HCT116 (cell line): ENCODE results near the gene MOAP1. TPM values are rescaled to one million over a fixed set of nuclear protein-coding genes. Genes with fewer than 3 reads are reported as not detected.
"Not testable (repeated sequence)": the region's sequence is repeated elsewhere in the genome, so short reads cannot be mapped to it uniquely, and the experiment has no call there.

Source experiments
- ATAC-seq: fragments of 200-7000 bp; cut with Tn5 transposase; 2 replicates; pipeline ENCODE4 v1.9.1; 2020; ENCODE audit warnings: mild to moderate bottlenecking, moderate library complexity
- BruUV-seq: library from RNA; stranded (reverse); fragments of 400-500 nt; replicated peaks from 2 replicates; lab custom pipeline; 2021; lab: Mats Ljungman, UMichigan
- CTCF ChIA-PET: fragments of 300-600 bp; sonication (Branson Sonifier 250); formaldehyde crosslinking; loops from one replicate; lab custom pipeline; 2021; ENCODE audit warnings: antibody characterized with exemption; lab: Charles Lee
- POLR2A ChIA-PET: fragments of 300-600, 350-600 bp; sonication (Branson Sonifier 250); formaldehyde crosslinking; loops from one replicate; lab custom pipeline; 2021; ENCODE audit warnings: antibody characterized with exemption; lab: Charles Lee
- RAD21 ChIA-PET, 2 experiments: fragments of 300-600 bp; sonication (Branson Sonifier 250); formaldehyde crosslinking; loops; one replicate each; lab custom pipeline; 2023; ENCODE audit warnings: low total read pairs in 2 of 2; ENCODE audit not compliant: uncharacterized antibody in 2 of 2, unreplicated experiment in 2 of 2, low non-redundant PET in 1 of 2; lab: Charles Lee
- DNase-seq: peaks from one replicate; pipeline ENCODE4 v3.0.0-alpha.2; 2010; ENCODE audit warnings: low read depth, low spot score
- H2AFZ ChIP-seq: fragments of 200-600 bp; shearing (Covaris generic), sonication (generic); 2 replicates; pipeline ENCODE4 v1.6.1; 2017; ENCODE audit warnings: low read depth, mixed run types, mixed read lengths, antibody characterized with exemption, low read length; ENCODE audit not compliant: poor library complexity, severe bottlenecking
- H3K27ac ChIP-seq: 2 replicates; pipeline ENCODE4 v1.5.1; 2012; ENCODE audit warnings: low read depth, low read length
- H3K27me3 ChIP-seq: fragments of 200-600 bp; sonication (generic); 2 replicates; pipeline ENCODE4 v1.6.1; 2016; ENCODE audit warnings: mixed run types, low read length, mixed read lengths; ENCODE audit not compliant: insufficient read depth
- H3K36me3 ChIP-seq, 2 experiments: fragments of 200-500 bp in 1 of 2; fragments of 200-600 bp in 1 of 2; sonication (Bioruptor generic) in 1 of 2; sonication (generic) in 1 of 2; 2 replicates each; pipeline versions ENCODE4 v1.5.1 to v1.6.1; 2014 to 2016; ENCODE audit warnings: low read length in 2 of 2, inconsistent platforms in 1 of 2, mixed read lengths in 1 of 2, mixed run types in 1 of 2; ENCODE audit not compliant: insufficient read depth in 2 of 2, control insufficient read depth in 1 of 2
- H3K4me1 ChIP-seq, 2 experiments: fragments of 200-600 bp in 1 of 2; sonication (generic) in 1 of 2; 2 replicates each; pipeline versions ENCODE4 v1.5.1 to v1.6.1; 2012 to 2017; ENCODE audit warnings: low read length in 2 of 2, inconsistent platforms in 1 of 2, mild to moderate bottlenecking in 1 of 2, mixed read lengths in 1 of 2, mixed run types in 1 of 2, moderate library complexity in 1 of 2; ENCODE audit not compliant: insufficient read depth in 2 of 2, control insufficient read depth in 1 of 2
- H3K4me2 ChIP-seq: fragments of 200-600 bp; sonication (generic); 2 replicates; pipeline ENCODE4 v1.6.1; 2017; ENCODE audit warnings: mixed run types, low read length, mixed read lengths
- H3K4me3 ChIP-seq, 2 experiments: fragments of 200-600 bp in 1 of 2; sonication (generic) in 1 of 2; replicated peaks in 1 of 2; 2 replicates each; pipeline ENCODE4 v1.5.1; 2011 to 2016; ENCODE audit warnings: low read length in 2 of 2, control low read depth in 1 of 2, low read depth in 1 of 2, mild to moderate bottlenecking in 1 of 2, mixed read lengths in 1 of 2, mixed run types in 1 of 2
- H3K79me2 ChIP-seq: fragments of 200-600 bp; sonication (generic); 2 replicates; pipeline ENCODE4 v1.6.1; 2017; ENCODE audit warnings: mild to moderate bottlenecking, mixed run types, low read length, moderate library complexity, mixed read lengths; ENCODE audit not compliant: insufficient read depth
- H3K9ac ChIP-seq: fragments of 200-600 bp; sonication (generic); 2 replicates; pipeline ENCODE4 v1.6.1; 2016; ENCODE audit warnings: low read length, mixed read lengths
- H3K9me2 ChIP-seq: fragments of 200-600 bp; sonication (generic), shearing (Covaris generic); 2 replicates; pipeline ENCODE4 v1.6.1; 2017; ENCODE audit warnings: mixed run types, mild to moderate bottlenecking, moderate library complexity; ENCODE audit not compliant: insufficient read depth
- H3K9me3 ChIP-seq, 2 experiments: fragments of 200-500 bp in 1 of 2; fragments of 200-600 bp in 1 of 2; sonication (Bioruptor generic) in 1 of 2; sonication (generic) in 1 of 2; 2 replicates each; pipeline ENCODE4 v1.6.1; 2014 to 2017; ENCODE audit warnings: low read length in 2 of 2, mixed read lengths in 2 of 2, inconsistent platforms in 1 of 2, low read depth in 1 of 2, mild to moderate bottlenecking in 1 of 2, mixed run types in 1 of 2, moderate library complexity in 1 of 2; ENCODE audit not compliant: control insufficient read depth in 1 of 2, insufficient read depth in 1 of 2
- H4K20me1 ChIP-seq: fragments of 200-600 bp; sonication (generic), shearing (Covaris generic); 2 replicates; pipeline ENCODE4 v1.6.1; 2017; ENCODE audit warnings: mixed run types, mild to moderate bottlenecking, moderate library complexity; ENCODE audit not compliant: insufficient read depth
- CBX3 ChIP-seq: IDR thresholded peaks from 2 replicates; pipeline ENCODE4 v1.6.1; 2012; ENCODE audit warnings: low read depth
- EZH2 ChIP-seq: fragments of 200-600 bp; sonication (generic); IDR thresholded peaks from 2 replicates; pipeline ENCODE4 v1.6.1; 2017; ENCODE audit warnings: antibody characterized with exemption, mixed run types
- EZH2phosphoT487 ChIP-seq: fragments of 200-600 bp; IDR thresholded peaks from 2 replicates; pipeline ENCODE4 v1.6.1; 2018; ENCODE audit warnings: antibody characterized with exemption, borderline replicate concordance
- JUND ChIP-seq: IDR thresholded peaks from 2 replicates; pipeline ENCODE4 v1.6.1; 2012
- POLR2AphosphoS5 ChIP-seq: IDR thresholded peaks from 2 replicates; pipeline ENCODE4 v1.6.1; 2011; ENCODE audit warnings: mild to moderate bottlenecking, low read depth, low read length, moderate library complexity
- RAD21 ChIP-seq: IDR thresholded peaks from 2 replicates; pipeline ENCODE4 v1.6.1; 2012; ENCODE audit warnings: low read depth, mild to moderate bottlenecking
- SRF ChIP-seq: IDR thresholded peaks from 2 replicates; pipeline ENCODE4 v1.6.1; 2012; ENCODE audit warnings: low read depth
- YY1 ChIP-seq: IDR thresholded peaks from 2 replicates; pipeline ENCODE4 v1.6.1; 2011; ENCODE audit warnings: low read length, low read depth, moderate library complexity, mild to moderate bottlenecking; ENCODE audit not compliant: insufficient replicate concordance; ENCODE audit errors: extremely low read depth
- ZNF274 ChIP-seq: fragments of 200-500 bp; sonication (Bioruptor generic); IDR thresholded peaks from 2 replicates; pipeline ENCODE4 v1.6.1; 2014; ENCODE audit warnings: mild to moderate bottlenecking, low read depth, low read length, inconsistent platforms
- intact Hi-C: fragments of 100-400 bp; cut with micrococcal nuclease; formaldehyde crosslinking; loops from 2 replicates; pipeline ENCODE4 v1.10.0; 2022
- total RNA-seq: library from RNA; stranded (reverse); gene quantifications from one replicate; pipeline ENCODE4 v1.2.1, GENCODE V29; 2021; ENCODE audit not compliant: unreplicated experiment
- TF ChIP-seq, protein P1 (sequence below): IDR thresholded peaks from 2 replicates; pipeline ENCODE4 v1.6.1; 2011; ENCODE audit warnings: mild to moderate bottlenecking, low read length, moderate library complexity; ENCODE audit not compliant: insufficient replicate concordance; ENCODE audit errors: extremely low read depth

MOAP1 gene
- total RNA-seq, 1 experiment from 2014 or later: 14.2 TPM

DNA sequence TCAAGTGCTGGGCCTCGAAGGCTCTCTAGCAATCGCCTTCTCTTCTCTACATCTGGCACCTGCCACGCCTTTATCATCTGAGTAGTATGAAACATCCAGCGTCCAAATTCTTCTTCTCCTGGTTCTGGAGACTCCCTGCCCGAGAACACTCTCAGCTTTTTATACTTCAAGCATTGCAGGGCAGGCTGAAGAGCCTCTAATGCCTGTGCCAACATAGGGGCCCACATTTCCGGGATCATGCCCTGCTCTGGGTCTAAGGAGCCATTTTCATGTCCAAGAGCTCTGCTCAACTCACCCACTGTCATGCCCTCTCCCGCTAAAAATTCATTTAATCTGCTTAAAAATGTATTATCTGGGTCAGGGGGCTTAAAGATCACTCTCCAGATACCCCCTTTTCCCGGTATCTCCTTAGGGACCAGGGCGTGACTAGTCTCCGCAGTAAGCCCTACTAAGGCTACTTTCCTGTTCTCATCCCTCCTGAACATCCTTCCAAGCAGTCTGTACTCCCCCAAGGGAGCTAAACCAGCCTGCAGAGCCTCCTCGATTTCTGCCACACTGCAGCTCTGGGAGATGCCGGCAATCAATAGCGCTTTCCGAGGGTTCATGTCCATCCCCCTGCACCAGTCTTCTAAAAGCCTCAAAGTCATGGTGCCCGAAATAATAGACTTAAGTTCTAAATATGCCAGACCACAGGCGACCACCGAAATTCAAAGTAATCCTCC lies 940 bp downstream of the MOAP1 start:
- ATAC-seq: no peak
- Histone ChIP-seq H2AFZ (no peak overlapping the region), H3K4me2 (peak overlapping the region; percentile 75), H3K4me1 (peaks cover 2 to 16% of the 10 kb centered on the region in 2 experiments; a peak in 3 of 4 replicates), H3K27me3 (no peaks in the 10 kb centered on the region), H3K9me2 (no peaks in the 10 kb centered on the region), H3K27ac (peak overlapping the region; percentile 94), H3K9ac (peak overlapping the region; percentile 83), H3K79me2 (peaks cover 36% of the 10 kb centered on the region), H3K9me3 (no peaks in the 10 kb centered on the region), H3K4me3 (peak overlapping the region; percentile 71 to 94), H4K20me1 (no peaks in the 10 kb centered on the region), H3K36me3 (peaks cover 0 to 14% of the 10 kb centered on the region in 2 experiments)
- POLR2A ChIA-PET: no interaction called here
- no peak for DNase-seq
- CTCF ChIA-PET: interaction anchor here (1.3 to 2.2 kb wide), 4 partner anchors 9 to 361 kb away, joined by 3 to 10 read pairs (median 6); partner anchors contain the start of genes GON7 and UBR7
- RAD21 ChIA-PET: interaction anchor here in 1 of 2 experiments (0.6 kb wide), 1 partner anchor 358 kb away, joined by 6 read pairs; no protein-coding TSS in a partner anchor
- no peak for TF ChIP-seq EZH2
- TSS peak; percentile 73 for BruUV-seq
- intact Hi-C loops: no loop called here

DNA sequence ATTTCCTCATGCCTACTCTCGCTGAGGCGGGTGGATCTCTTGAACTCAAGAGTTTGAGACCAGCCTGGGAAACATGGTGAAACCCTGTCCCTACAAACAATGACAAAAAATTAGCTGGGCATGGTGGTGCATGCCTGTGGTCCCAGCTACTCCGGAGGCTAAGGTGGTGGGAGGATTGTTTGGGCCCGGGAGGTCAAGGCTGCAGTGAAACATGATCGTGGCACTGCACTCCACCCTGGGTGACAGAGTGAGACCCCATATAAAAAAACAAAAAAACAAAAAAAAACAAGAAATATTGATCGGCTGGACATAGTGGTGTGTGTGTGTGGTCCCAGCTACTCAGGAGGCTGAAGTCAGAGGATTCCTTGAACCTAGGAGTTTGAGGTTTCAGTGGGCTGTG lies 9.2 kb downstream of the MOAP1 start:
- Histone ChIP-seq H3K4me2 (no peak overlapping the region), H4K20me1 (no peaks in the 10 kb centered on the region), H3K4me3 (no peak overlapping the region), H3K36me3 (no peaks in the 10 kb centered on the region), H3K79me2 (no peaks in the 10 kb centered on the region), H3K9me3 (no peaks in the 10 kb centered on the region), H3K27ac (no peak overlapping the region), H3K27me3 (no peaks in the 10 kb centered on the region), H3K9me2 (no peaks in the 10 kb centered on the region), H3K9ac (no peak overlapping the region), H2AFZ (no peak overlapping the region), H3K4me1 (peaks cover 3 to 6% of the 10 kb centered on the region in 2 experiments; a peak in 2 of 4 replicates)
- no TSS peak for BruUV-seq
- CTCF ChIA-PET: interaction anchor here (1.0 to 3.0 kb wide), 3 partner anchors 9 to 62 kb away, joined by 3 to 10 read pairs (median 8); partner anchors contain the start of genes LYSET and MOAP1
- RAD21 ChIA-PET: no interaction called here
- TF ChIP-seq RAD21: no peak
- no peak for TF ChIP-seq CBX3
- TF ChIP-seq JUND: no peak
- TF ChIP-seq POLR2AphosphoS5: no peak
- TF ChIP-seq ZNF274: no peak
- no peak for TF ChIP-seq SRF
- no peak for TF ChIP-seq YY1
- no peak for TF ChIP-seq EZH2phosphoT487
- TF ChIP-seq, protein P1, sequence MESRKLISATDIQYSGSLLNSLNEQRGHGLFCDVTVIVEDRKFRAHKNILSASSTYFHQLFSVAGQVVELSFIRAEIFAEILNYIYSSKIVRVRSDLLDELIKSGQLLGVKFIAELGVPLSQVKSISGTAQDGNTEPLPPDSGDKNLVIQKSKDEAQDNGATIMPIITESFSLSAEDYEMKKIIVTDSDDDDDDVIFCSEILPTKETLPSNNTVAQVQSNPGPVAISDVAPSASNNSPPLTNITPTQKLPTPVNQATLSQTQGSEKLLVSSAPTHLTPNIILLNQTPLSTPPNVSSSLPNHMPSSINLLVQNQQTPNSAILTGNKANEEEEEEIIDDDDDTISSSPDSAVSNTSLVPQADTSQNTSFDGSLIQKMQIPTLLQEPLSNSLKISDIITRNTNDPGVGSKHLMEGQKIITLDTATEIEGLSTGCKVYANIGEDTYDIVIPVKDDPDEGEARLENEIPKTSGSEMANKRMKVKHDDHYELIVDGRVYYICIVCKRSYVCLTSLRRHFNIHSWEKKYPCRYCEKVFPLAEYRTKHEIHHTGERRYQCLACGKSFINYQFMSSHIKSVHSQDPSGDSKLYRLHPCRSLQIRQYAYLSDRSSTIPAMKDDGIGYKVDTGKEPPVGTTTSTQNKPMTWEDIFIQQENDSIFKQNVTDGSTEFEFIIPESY: no peak
- ATAC-seq (no peak), DNase-seq (no peak)
- POLR2A ChIA-PET: no interaction called here
- intact Hi-C loops: no loop called here

DNA sequence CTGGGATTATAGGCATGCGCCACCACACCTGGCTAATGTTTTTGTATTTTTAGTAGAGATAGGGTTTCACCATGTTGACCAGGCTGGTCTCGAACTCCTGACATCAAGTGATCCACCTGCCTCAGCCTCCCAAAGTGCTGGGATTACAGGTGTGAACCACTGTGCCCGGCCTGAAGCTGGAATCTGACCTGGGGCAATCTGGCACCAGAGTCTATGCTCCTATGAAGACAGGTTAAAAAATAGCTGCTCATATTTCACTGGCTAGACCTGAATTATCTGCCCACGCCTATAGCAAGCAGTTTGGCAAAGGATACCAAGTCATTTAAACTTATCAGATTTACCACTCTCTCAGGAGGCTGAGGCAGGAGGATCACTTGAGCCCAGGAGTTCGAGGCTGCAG lies 10.0 kb downstream of the MOAP1 start:
- H3K9me3 ChIP-seq, H3K27me3 ChIP-seq, H3K27ac ChIP-seq, H3K4me3 ChIP-seq, H2AFZ ChIP-seq, H3K9me2 ChIP-seq, intact Hi-C loops, H3K36me3 ChIP-seq, RAD21 ChIA-PET, ATAC-seq, H3K9ac ChIP-seq, DNase-seq, H3K4me2 ChIP-seq, H3K79me2 ChIP-seq, H3K4me1 ChIP-seq, H4K20me1 ChIP-seq, BruUV-seq: not testable (repeated sequence)
- CTCF ChIA-PET: interaction anchor here (3.0 kb wide), 2 partner anchors 10 to 61 kb away, joined by 8 to 10 read pairs; partner anchors contain the start of genes LYSET and MOAP1
- POLR2A ChIA-PET: interaction anchor here (1.2 kb wide), 1 partner anchor 10 kb away, joined by 3 read pairs; the partner anchor contains the start of genes LYSET and MOAP1
